IMR-90 (cell line): ENCODE measurements around the gene COA1. TPM values are rescaled to one million over a fixed set of nuclear protein-coding genes. Genes with fewer than 3 reads are reported as not detected.

Experiments
- ATAC-seq: fragments of 200-7000 bp; cut with Tn5 transposase; 2 replicates; pipeline ENCODE4 v1.9.1; 2020; ENCODE audit warnings: low read depth, mild to moderate bottlenecking, moderate library complexity
- BruUV-seq: library from RNA; stranded (reverse); fragments of 400-500 nt; replicated peaks from 2 replicates; lab custom pipeline; 2021; lab: Mats Ljungman, UMichigan
- CTCF ChIA-PET: fragments of 300-600 bp; formaldehyde crosslinking; extraction: SDS; loops from one replicate; lab custom pipeline; 2021; ENCODE audit warnings: antibody characterized with exemption; lab: Yijun Ruan, JAX
- POLR2A ChIA-PET: fragments of 300-600 bp; sonication (Branson Sonifier 250); formaldehyde crosslinking; loops from one replicate; lab custom pipeline; 2022; ENCODE audit warnings: antibody characterized with exemption; ENCODE audit not compliant: unreplicated experiment; lab: Charles Lee
- DNase-seq: peaks from one replicate; pipeline ENCODE4 v3.0.0; 2013
- H2AFZ ChIP-seq: replicated peaks from 2 replicates; pipeline ENCODE3; 2013; ENCODE audit warnings: low read length, mild to moderate bottlenecking; ENCODE audit not compliant: poor library complexity
- H2AK5ac ChIP-seq: 2 replicates; pipeline ENCODE4 v1.6.1; 2013; ENCODE audit warnings: low read depth, low read length, inconsistent platforms
- H2AK9ac ChIP-seq: replicated peaks from 2 replicates; pipeline ENCODE3; 2013; ENCODE audit warnings: mild to moderate bottlenecking, low read depth, low read length, moderate library complexity; ENCODE audit not compliant: poor library complexity
- H2BK120ac ChIP-seq: 2 replicates; pipeline ENCODE4 v1.6.1; 2013; ENCODE audit warnings: low read depth, low read length, inconsistent platforms
- H2BK15ac ChIP-seq: 3 replicates; pipeline ENCODE4 v1.6.1; 2013; ENCODE audit warnings: low read depth, low read length, inconsistent platforms
- H2BK20ac ChIP-seq: 2 replicates; pipeline ENCODE4 v1.6.1; 2013; ENCODE audit warnings: low read depth, mild to moderate bottlenecking, inconsistent platforms, low read length, moderate library complexity
- H2BK5ac ChIP-seq: 2 replicates; pipeline ENCODE4 v1.6.1; 2013; ENCODE audit warnings: mild to moderate bottlenecking, low read depth, low read length, inconsistent platforms; ENCODE audit not compliant: poor library complexity, severe bottlenecking
- H3K14ac ChIP-seq: replicated peaks from 2 replicates; pipeline ENCODE4 v1.6.1; 2013; ENCODE audit warnings: low read depth, low read length, inconsistent platforms
- H3K18ac ChIP-seq: 2 replicates; pipeline ENCODE4 v1.6.1; 2013; ENCODE audit warnings: low read depth, low read length, control low read depth
- H3K23ac ChIP-seq: 2 replicates; pipeline ENCODE4 v1.6.1; 2013; ENCODE audit warnings: low read depth, low read length, inconsistent platforms
- H3K27ac ChIP-seq: 2 replicates; pipeline ENCODE4 v1.5.1; 2013; ENCODE audit warnings: mild to moderate bottlenecking, control low read depth, low read length; ENCODE audit not compliant: insufficient read depth
- H3K27me3 ChIP-seq: 2 replicates; pipeline ENCODE4 v1.6.1; 2013; ENCODE audit warnings: low read length; ENCODE audit not compliant: control insufficient read depth, insufficient read depth
- H3K36me3 ChIP-seq: 2 replicates; pipeline ENCODE4 v1.6.1; 2013; ENCODE audit warnings: low read length, mixed read lengths; ENCODE audit not compliant: control insufficient read depth, insufficient read depth
- H3K4ac ChIP-seq: 2 replicates; pipeline ENCODE4 v1.6.1; 2013; ENCODE audit warnings: low read depth, low read length, inconsistent platforms
- H3K4me1 ChIP-seq: 2 replicates; pipeline ENCODE4 v1.6.1; 2013; ENCODE audit warnings: low read length, mixed read lengths; ENCODE audit not compliant: control insufficient read depth, insufficient read depth
- H3K4me2 ChIP-seq: 2 replicates; pipeline ENCODE4 v1.6.1; 2013; ENCODE audit warnings: low read depth, mild to moderate bottlenecking, control low read depth, low read length, moderate library complexity
- H3K4me3 ChIP-seq: 2 replicates; pipeline ENCODE4 v1.5.1; 2013; ENCODE audit warnings: low read depth, mild to moderate bottlenecking, control low read depth, low read length, moderate library complexity; ENCODE audit not compliant: insufficient read depth
- H3K56ac ChIP-seq: 2 replicates; pipeline ENCODE4 v1.6.1; 2013; ENCODE audit warnings: low read length, inconsistent platforms; ENCODE audit not compliant: insufficient read depth; ENCODE audit errors: extremely low read depth
- H3K79me1 ChIP-seq, 2 experiments: 2 replicates each; pipeline ENCODE4 v1.6.1; 2013; ENCODE audit warnings: low read length in 2 of 2, inconsistent platforms in 1 of 2, low read depth in 1 of 2
- H3K9ac ChIP-seq: 2 replicates; pipeline ENCODE4 v1.6.1; 2013; ENCODE audit warnings: low read depth, low read length, control low read depth
- H3K9me1 ChIP-seq: 2 replicates; pipeline ENCODE4 v1.6.1; 2013; ENCODE audit warnings: low read length, inconsistent platforms; ENCODE audit not compliant: insufficient read depth
- H3K9me3 ChIP-seq: 2 replicates; pipeline ENCODE4 v1.6.1; 2013; ENCODE audit warnings: low read length; ENCODE audit not compliant: control insufficient read depth, insufficient read depth
- H4K20me1 ChIP-seq: 2 replicates; pipeline ENCODE4 v1.6.1; 2013; ENCODE audit warnings: low read length, inconsistent platforms; ENCODE audit not compliant: insufficient read depth
- H4K5ac ChIP-seq: 2 replicates; pipeline ENCODE4 v1.6.1; 2013; ENCODE audit warnings: mild to moderate bottlenecking, low read depth, low read length, control low read depth
- H4K8ac ChIP-seq, 2 experiments: 2 replicates each; pipeline ENCODE4 v1.6.1; 2013; ENCODE audit warnings: low read depth in 2 of 2, low read length in 2 of 2, control low read depth in 1 of 2, inconsistent platforms in 1 of 2
- H4K91ac ChIP-seq: 2 replicates; pipeline ENCODE4 v1.6.1; 2013; ENCODE audit warnings: low read depth, low read length, inconsistent platforms; ENCODE audit not compliant: insufficient read depth
- CEBPB ChIP-seq: IDR thresholded peaks from 2 replicates; pipeline ENCODE4 v1.6.1; 2012; ENCODE audit warnings: low read depth, low read length, improper control_type of control experiment
- MAFK ChIP-seq: IDR thresholded peaks from 2 replicates; pipeline ENCODE4 v1.6.1; 2012; ENCODE audit warnings: low read depth, low read length, improper control_type of control experiment
- MAZ ChIP-seq: IDR thresholded peaks from 2 replicates; pipeline ENCODE4 v1.6.1; 2012; ENCODE audit warnings: low read depth, mild to moderate bottlenecking, low read length, improper control_type of control experiment, moderate library complexity, borderline replicate concordance
- MXI1 ChIP-seq: IDR thresholded peaks from 2 replicates; pipeline ENCODE4 v1.6.1; 2012; ENCODE audit warnings: low read depth, mild to moderate bottlenecking, low read length, moderate library complexity, borderline replicate concordance
- NFE2L2 ChIP-seq: fragments of 150-350 bp; IDR thresholded peaks from 2 replicates; pipeline ENCODE4 v1.6.1; 2016; ENCODE audit warnings: low read depth, mild to moderate bottlenecking, low read length
- RFX5 ChIP-seq: IDR thresholded peaks from 2 replicates; pipeline ENCODE4 v1.8.0; 2012; ENCODE audit warnings: low read depth, mild to moderate bottlenecking, low read length, moderate library complexity
- WGBS, 2 experiments: methylation state at CpG; one replicate each; pipeline versions ENCODE4 v1.1.5 to v1.1.7; 2013; ENCODE audit warnings: missing lambda C conversion rate in 2 of 2; ENCODE audit not compliant: insufficient read length in 1 of 2; ENCODE audit errors: extremely low coverage in 2 of 2; 5-methylcytosine and 5-hydroxymethylcytosine counted together
- dilution Hi-C: fragments of 300-500 bp; cut with HindIII; formaldehyde crosslinking; loops from one replicate; pipeline ENCODE4 v1.14.3; 2018; ENCODE audit warnings: low sequenced_read_pairs; ENCODE audit not compliant: unreplicated experiment
- in situ Hi-C: fragments of 300-500 bp; cut with MboI; formaldehyde crosslinking; loops from 3 replicates; pipeline ENCODE4 v1.14.3; 2019; ENCODE audit warnings: low sequenced_read_pairs, inconsistent platforms, mixed read lengths
- intact Hi-C: fragments of 100-400 bp; cut with micrococcal nuclease; formaldehyde crosslinking; loops from 2 replicates; pipeline ENCODE4 v1.10.0; 2022
- polyA plus RNA-seq, 3 experiments: library from polyadenylated mRNA; depleted of rRNA; stranded (reverse); fragments of >200 nt; gene quantifications; 2 replicates each; pipeline ENCODE4 v1.2.3, GENCODE V29; 2012; ENCODE audit warnings: low replicate concordance in 1 of 3
- total RNA-seq: library from RNA; depleted of rRNA; stranded (reverse); fragments of >200 nt; gene quantifications from 2 replicates; pipeline ENCODE4 v1.2.3, GENCODE V29; 2012
- TF ChIP-seq, protein P1 (sequence below): conservative IDR thresholded peaks from 2 replicates; pipeline ENCODE4 v1.5.1; 2012; ENCODE audit warnings: mild to moderate bottlenecking, low read depth, low read length, improper control_type of control experiment
- TF ChIP-seq, protein P2 (sequence below): fragments of 150-350 bp; IDR thresholded peaks from 2 replicates; pipeline ENCODE4 v1.6.1; 2016; ENCODE audit warnings: low read depth, mild to moderate bottlenecking, low read length, moderate library complexity, borderline replicate concordance

Gene COA1
- total and polyA plus RNA-seq, 2 of the 4 experiments (the other 2 are of a cell fraction): 34.2 to 59.5 TPM

DNA sequence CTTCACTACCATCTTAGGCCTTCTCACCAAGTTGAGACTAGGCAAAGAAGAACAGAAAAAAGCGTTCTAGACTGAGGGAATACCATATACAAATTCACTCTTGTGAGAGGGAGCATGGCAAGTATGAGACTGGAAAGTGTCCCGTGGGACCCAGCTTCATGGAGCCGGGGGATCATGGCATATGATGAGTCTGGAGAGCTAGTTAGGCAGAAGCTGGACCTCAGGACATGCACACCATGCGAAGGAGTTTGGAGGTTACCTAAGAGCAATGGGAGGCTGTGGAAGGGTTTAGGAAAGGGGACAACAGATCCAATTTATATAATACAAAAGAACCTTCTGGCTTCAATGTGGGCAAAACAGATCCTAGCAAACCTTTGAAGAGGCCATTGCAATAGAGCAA, 112.3 kb downstream of the COA1 start:
- no peak overlapping the region for H3K4me3 ChIP-seq
- TF ChIP-seq MAZ: no peak
- TF ChIP-seq, protein P1, sequence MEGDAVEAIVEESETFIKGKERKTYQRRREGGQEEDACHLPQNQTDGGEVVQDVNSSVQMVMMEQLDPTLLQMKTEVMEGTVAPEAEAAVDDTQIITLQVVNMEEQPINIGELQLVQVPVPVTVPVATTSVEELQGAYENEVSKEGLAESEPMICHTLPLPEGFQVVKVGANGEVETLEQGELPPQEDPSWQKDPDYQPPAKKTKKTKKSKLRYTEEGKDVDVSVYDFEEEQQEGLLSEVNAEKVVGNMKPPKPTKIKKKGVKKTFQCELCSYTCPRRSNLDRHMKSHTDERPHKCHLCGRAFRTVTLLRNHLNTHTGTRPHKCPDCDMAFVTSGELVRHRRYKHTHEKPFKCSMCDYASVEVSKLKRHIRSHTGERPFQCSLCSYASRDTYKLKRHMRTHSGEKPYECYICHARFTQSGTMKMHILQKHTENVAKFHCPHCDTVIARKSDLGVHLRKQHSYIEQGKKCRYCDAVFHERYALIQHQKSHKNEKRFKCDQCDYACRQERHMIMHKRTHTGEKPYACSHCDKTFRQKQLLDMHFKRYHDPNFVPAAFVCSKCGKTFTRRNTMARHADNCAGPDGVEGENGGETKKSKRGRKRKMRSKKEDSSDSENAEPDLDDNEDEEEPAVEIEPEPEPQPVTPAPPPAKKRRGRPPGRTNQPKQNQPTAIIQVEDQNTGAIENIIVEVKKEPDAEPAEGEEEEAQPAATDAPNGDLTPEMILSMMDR: no peak
- no peak for TF ChIP-seq CEBPB
- TF ChIP-seq MXI1: no peak
- TF ChIP-seq MAFK: no peak
- no peak for TF ChIP-seq RFX5
- TF ChIP-seq, protein P2, sequence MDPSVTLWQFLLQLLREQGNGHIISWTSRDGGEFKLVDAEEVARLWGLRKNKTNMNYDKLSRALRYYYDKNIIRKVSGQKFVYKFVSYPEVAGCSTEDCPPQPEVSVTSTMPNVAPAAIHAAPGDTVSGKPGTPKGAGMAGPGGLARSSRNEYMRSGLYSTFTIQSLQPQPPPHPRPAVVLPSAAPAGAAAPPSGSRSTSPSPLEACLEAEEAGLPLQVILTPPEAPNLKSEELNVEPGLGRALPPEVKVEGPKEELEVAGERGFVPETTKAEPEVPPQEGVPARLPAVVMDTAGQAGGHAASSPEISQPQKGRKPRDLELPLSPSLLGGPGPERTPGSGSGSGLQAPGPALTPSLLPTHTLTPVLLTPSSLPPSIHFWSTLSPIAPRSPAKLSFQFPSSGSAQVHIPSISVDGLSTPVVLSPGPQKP: no peak
- TF ChIP-seq NFE2L2: no peak

More for the DNA sequence above, 112.3 kb downstream of the COA1 start:
- intact Hi-C loops (no loop called here), in situ Hi-C loops (no loop called here), dilution Hi-C loops (no loop called here)
- H3K27ac ChIP-seq: no peak overlapping the region
- peak overlapping the region; percentile 28; the same call in 1 of the 2 replicates for H2AK5ac ChIP-seq
- H3K9me1 ChIP-seq: peaks cover 21% of the 10 kb centered on the region
- H4K5ac ChIP-seq: no peak overlapping the region
- no peak overlapping the region for H2BK15ac ChIP-seq
- no peak overlapping the region for H3K4ac ChIP-seq
- WGBS, 2 experiments: no CpG with 5 or more reads among the region's 4 CpGs
- no peak overlapping the region for H4K8ac ChIP-seq
- no peak overlapping the region for H2BK120ac ChIP-seq
- peaks cover 26% of the 10 kb centered on the region for H3K4me1 ChIP-seq
- POLR2A ChIA-PET: no interaction called here
- BruUV-seq: no TSS peak
- no peak overlapping the region for H3K9ac ChIP-seq
- DNase-seq (no peak), ATAC-seq (no peak)
- H2BK20ac ChIP-seq: no peak overlapping the region
- H3K14ac ChIP-seq: no peak overlapping the region
- no peak overlapping the region for H2AFZ ChIP-seq
- H3K23ac ChIP-seq: no peak overlapping the region
- H4K20me1 ChIP-seq: peaks cover 44% of the 10 kb centered on the region
- H2BK5ac ChIP-seq: no peak overlapping the region
- no peak overlapping the region for H3K56ac ChIP-seq
- H3K18ac ChIP-seq: no peak overlapping the region
- CTCF ChIA-PET: no interaction called here
- H3K36me3 ChIP-seq: peaks cover 37% of the 10 kb centered on the region
- no peak overlapping the region for H4K91ac ChIP-seq
- no peak overlapping the region for H3K4me2 ChIP-seq
- no peaks in the 10 kb centered on the region for H3K27me3 ChIP-seq
- no peaks in the 10 kb centered on the region for H3K9me3 ChIP-seq
- peaks cover 43 to 86% of the 10 kb centered on the region in 2 experiments for H3K79me1 ChIP-seq
- H2AK9ac ChIP-seq: no peak overlapping the region
